OCI-LY1 (cell line): ENCODE measurements around the gene CDK11B.

Source experiments
- CTCF ChIP-seq: fragments of 200-600 bp; sonication (generic), shearing (Covaris generic); IDR thresholded peaks from 2 replicates; pipeline ENCODE4 v1.5.1; 2017; ENCODE audit warnings: mild to moderate bottlenecking, antibody characterized with exemption, low read length, moderate library complexity, mixed read lengths
- EZH2 ChIP-seq: fragments of 200-600 bp; sonication (generic), shearing (Covaris generic); IDR thresholded peaks from 2 replicates; pipeline ENCODE4 v1.8.0; 2017; ENCODE audit warnings: borderline replicate concordance, mixed run types, mild to moderate bottlenecking, antibody characterized with exemption, low read length, moderate library complexity, mixed read lengths

DNA sequence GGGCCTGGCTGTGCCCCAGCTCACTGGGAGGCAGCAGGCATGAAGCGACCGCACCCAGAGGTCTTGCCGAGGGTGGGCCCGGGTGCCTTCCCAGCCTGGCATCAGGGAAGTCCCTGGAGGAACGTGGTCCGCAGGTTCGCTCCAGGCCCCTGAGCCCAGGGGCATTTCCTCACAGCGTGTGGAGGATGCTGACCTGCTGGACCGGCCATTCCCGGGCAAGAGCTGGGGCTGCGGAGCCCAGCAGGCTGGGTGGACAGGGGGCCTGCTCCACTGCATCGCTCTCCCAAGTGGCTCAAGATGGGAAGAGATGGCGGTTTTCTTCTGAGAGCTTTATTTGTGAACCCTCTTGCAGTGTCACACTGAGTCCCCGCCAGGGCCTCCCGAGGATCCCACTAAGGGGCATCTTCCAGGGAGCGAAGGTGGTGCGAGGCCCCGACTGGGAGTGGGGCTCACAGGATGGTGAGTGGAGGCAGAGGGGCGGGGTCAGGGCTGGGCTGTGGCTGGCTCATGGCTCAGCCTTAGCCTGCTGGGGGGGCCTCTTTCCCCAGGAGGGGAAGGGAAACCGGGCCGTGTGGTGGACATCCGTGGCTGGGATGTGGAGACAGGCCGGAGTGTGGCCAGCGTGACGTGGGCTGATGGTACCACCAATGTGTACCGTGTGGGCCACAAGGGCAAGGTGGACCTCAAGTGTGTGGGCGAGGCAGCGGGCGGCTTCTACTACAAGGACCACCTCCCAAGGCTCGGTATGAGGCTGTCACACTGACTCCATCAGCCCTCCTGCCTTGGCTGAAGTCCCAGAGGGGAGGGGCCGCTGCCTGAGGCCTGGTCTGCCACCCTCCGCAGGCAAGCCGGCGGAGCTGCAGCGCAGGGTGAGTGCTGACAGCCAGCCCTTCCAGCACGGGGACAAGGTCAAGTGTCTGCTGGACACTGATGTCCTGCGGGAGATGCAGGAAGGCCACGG lies 34.1 kb downstream of the CDK11B start:
- TF ChIP-seq CTCF (no peak), EZH2 (no peak)
